HK-2 (cell line): Measurements from ENCODE around the gene PLEKHA7.

Experiments
- DNase-seq: peaks from one replicate; pipeline ENCODE4 v3.0.0-alpha.2; 2018; ENCODE audit not compliant: unreplicated experiment

The PLEKHA7 gene

DNA sequence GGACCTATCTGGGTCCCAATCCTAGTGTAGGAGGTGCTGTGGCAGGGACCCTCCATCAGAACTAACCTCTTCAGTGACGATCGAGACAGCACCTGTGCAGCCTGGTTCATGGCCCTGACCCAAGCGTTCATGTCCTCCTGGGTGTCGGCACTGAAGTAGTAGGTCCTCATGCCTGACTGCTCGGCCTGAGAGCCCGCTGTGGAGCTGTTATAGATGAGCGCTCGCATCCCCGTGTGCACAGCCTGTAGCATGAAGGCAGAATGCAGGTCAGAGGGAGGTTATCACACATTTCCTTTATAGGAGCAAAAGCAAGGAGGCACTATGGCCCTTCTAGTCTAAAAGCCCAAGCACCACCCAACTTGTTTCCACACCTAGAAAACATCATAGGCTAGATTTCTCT is 172.7 kb downstream of the PLEKHA7 start:
- DNase-seq = no peak

DNA sequence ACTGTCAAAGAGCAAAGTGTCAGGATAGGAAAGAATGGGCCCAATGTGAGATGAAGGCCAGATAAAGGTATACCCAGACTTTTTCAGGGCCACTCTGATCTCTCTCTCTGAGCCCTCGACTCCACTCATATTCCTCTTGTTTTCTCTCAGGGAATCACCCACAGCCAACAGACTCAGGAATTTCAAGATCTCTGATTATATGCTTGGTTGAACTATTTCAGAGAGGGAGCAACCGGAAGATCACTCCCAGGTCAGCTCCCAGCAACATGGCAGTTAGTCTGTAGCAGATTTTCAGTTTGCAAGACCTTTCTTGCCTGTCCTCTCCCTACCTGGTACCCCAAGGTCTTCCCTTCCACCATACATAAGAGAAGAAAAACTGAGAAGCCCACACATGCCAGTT is 173.3 kb downstream of the PLEKHA7 start:
- no peak for DNase-seq

DNA sequence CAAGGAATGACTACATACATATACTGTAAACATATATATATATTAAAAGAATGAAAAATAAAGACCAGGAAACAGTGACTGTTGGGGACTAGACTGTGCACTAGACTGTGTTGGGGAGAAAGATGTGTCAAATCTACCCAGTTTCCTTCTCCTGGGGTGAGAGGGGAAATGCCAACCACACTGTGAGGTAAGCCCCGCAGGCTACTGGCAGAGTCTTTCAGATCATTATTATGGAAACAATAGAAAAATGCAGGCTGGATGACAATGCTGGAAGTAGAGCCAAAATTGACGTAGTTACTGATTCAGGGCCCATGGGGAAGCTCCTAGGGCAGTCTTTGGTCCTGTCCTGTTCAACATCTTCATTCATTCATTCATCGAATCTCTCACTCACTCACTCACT is 174.4 kb downstream of the PLEKHA7 start:
- DNase-seq = no peak

DNA sequence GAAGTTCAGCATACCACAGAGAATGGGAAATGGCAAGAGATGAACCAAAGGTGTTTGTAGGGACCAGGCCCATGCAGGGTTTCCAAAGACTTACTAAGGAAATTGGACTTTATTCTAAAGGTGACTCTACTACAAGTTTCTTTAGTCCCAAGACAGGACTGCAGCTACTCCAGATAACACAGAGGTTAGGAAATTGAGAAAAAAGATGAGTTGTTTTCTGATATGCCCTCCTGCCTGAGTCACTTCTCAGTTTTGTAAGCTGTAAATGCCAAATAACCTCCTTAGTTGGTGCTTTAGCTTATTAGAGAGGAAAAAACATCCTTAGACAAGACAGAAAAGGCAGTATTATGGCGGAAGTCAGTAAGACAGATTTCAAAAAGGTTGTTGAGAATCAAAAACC is 179.8 kb downstream of the PLEKHA7 start:
- DNase-seq = no peak

DNA sequence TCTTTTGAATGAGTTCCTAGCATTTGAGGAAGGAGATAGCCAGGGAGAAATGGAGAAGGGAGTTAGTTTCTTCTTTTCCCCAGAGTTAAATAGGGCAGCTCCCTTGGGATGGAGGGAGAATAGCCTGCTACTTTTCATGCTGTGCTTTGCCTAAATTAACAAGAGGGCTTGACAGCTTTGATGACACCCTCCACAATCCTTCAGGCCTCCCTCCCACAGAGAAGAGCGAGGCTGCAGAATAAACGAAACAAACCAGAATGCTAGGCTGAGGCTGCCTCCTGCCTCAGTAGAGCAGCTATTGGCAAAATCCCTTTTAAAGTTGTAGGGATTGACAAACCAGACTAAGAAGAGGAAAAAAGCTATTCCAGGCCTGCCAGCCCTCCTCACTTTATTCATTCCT is 181.2 kb downstream of the PLEKHA7 start:
- DNase-seq = no peak

DNA sequence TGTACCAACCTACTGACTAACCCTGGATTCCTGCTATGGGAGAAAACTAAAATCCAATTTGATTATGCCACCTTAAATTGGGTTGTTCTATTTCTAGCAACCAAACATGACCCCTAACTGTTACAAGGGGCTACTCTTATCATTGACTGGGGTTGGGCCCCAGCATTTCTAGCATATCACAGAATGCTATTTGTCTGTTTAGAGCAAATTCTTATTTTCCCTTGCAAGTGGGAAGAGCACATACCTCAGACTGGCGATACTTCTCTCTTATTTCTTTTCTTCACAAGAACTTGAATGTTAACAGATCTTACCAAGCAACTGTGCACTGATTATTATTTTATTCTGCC is 182.0 kb downstream of the PLEKHA7 start:
- DNase-seq = no peak

DNA sequence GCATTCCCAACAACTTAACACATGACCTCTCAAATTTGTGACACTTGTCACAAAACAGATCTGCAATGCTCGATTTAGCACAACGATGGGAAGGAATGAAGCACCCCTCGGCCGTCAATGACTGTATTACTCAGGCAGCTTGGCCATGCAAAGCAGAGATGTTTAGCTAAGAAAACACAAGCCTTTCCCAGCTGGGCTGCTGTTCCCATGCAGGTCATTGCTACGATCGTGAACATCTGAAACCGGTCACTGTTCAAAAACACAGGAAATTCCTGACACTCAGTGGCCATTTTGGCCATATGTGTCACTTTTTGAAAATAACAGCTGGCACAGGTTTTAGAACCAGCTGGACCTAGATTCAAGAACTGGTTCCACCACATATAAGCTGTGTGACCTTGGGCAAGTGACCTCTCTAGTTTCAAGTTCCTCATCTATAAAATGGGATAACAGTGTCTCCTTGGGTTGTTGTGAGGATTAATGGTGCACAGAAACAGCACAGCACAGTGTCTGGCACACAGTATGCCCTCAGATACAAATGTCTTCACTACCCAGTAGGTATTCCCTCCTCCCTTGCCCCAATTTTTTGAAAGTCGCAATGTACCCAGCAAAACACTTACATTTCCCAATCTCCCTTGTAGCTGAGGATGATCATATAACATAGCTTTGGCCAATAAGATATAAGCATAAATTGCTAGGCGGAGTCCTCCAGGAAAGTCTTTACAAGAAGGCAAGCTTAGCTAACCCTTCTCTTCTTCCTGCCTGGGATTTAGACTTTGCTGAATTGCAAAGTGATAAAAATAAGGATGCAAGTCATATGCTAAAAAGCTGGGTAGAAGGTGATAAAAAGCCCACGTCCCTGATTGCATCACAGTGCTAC is 182.7 kb downstream of the PLEKHA7 start:
- no peak for DNase-seq

DNA sequence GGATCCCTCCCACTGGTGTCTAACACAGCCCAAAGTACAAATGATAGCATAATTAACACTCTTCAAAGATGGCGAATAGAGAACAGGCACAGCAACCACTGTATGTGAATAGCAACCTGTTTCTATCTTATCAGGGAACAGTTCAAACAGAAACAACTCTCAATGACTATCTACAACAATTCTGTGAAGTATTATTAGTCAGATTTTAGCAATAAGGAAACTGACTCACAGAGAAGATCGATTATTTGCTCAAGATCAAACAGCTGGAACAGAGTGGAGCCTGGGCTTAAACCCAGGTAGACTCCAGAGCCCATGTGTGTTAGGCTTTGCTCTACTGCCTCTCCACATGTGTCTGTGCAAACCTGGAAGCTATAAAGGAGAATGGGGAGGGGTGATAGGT is 187.1 kb downstream of the PLEKHA7 start:
- no peak for DNase-seq

DNA sequence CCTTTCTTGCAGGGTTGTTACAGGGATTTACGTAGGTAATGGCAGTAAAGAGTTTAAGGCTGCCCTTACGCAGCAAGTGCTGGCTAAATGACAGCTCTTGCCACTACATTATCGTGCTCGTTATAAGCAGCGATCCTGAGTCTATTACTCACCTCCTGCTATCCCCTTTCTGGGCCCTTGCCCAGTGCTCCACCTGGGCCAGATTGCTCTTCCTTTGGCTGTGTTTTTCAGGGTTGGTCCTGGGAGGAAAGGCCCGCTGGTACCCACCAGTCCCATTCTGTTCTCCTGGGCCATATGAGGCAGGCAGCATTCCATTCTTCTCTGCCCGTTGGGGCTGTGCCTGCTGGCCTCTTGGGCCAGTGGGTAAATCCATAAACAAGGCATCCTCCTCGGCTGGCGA is 188.2 kb downstream of the PLEKHA7 start:
- no peak for DNase-seq

DNA sequence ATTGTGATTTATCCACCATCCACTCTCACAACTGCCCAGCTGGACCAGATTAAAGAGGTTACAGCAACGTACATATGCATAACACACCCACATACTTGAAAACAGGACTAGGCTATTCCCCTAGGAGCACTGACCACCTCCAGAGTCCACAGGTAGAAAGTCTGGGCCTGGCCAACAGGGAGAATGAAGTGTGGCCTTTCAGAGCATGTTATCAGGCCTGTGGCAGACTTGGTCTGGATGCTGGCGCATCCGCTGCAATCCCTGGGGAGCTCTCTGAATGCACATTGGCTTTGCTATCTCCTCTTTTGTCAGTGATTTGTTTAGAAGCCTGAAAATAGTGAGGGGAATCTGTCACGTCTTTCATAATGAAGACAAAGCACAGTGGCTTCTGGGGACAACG is 189.1 kb downstream of the PLEKHA7 start:
- DNase-seq = no peak

DNA sequence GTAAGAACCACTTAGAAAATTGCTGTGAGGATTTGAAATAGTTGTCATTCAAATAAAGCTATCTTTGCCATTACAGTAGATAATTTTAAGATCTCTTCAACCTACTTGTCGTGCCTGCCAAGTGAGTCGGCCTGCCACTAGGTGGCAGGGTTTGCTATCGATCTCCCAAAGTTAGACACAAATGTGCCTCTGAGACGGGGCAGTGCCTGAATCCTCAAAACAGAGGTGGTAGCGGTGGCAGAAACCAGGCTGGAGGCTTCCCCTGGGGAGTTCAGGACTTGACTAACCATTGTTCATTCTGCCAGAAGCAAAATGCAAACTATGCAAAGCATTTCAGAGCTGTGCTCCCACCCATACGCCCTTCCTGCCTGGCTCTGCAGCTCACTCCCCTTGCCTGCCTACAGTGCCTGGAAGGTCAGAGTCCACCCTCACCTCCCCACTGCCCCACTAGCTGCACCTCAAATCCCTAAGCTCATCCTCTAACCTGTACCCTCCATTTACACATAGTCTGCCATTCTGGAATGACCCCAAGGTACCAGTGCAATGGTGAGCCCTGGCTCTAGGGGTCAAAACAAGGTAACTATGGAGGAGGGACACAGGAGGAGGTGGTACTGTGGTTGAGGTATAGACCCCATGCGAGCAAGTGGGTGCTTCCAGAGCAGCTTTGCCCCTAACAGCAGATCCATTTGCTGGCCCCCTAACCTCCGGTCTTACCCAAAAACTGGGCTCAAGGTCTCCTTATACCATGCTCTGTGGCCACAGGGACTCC is 193.7 kb downstream of the PLEKHA7 start:
- DNase-seq = peak; percentile 44

DNA sequence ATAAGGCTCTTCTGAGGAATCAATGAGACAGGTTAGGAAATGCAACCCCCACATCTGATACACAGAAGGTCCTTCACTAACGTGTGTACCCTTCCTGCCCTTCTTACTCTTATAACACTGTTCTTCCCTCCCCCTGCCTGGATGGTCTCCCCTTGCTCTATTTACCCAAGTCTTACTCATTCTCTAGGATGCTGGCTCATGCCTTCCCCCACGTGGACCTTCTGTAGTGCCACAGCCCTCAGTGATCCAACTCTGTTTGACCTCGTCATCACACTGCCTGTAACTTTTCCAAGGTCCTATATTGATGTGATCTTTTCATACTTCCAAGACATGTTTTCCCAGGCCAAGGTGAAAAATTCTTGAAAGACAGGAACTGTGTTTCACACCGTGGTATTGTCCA is 195.9 kb downstream of the PLEKHA7 start:
- DNase-seq = no peak

DNA sequence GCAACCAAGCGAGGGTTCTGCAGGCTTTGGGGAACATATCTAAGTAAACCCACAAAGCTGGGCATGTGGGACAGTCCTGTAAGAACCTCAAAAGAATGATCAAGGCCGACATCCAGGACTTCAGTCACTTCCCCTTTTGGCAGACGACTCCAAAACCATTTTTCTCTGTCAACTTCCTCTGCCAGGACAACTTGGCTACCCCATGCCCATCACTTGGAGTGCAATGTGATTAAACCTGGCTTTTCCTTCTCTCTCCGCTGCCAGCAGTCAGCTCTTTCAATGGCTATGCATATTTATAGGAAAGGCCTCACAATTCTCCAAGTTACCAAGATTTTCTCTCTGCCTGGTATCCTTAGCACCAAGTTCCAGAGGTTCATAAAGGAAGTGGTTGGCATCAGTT is 196.9 kb downstream of the PLEKHA7 start:
- DNase-seq = no peak

DNA sequence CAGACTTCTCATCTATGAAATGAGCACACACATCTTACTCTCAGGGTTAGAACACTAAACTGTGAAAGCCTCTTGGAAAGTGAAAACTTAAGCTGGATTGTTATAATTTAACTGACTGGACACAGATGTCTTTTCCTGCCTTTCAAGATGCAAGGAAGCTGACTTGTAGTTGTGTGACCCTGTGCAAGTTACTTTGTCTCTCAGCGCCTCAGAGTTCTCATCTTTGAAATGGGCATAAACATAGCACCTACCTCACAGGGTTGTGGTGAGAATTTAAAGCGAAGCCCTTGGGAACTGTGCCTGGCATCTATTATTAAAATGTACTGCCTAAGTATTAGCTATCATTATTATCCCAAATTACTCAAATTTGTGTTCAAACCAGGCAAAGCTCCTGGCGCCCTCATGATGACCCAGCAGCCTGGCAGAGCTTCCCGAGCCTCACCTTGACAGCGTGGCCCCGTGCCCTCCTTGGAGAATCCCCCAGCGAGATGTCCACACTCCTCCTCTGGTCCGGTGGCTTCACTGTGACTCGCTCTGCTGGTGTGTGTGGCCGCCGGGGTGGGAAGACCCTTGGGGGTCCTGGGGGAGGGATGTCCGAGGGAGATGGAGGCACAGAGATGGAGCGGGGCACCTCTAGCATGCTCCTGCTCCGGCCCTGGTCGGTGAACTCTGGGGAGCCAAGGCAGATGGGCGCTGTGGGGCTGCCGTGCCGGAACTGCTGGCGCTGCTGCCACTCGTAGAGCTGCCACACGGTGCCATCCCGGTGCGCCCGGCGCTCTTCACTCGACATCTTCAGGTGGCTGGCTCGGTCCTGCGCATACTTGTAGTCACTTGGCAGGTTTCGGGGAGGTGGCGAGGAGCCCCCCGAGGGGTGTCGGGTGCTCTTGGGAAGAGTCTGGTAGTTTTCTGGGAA is 197.6 kb downstream of the PLEKHA7 start:
- no peak for DNase-seq

DNA sequence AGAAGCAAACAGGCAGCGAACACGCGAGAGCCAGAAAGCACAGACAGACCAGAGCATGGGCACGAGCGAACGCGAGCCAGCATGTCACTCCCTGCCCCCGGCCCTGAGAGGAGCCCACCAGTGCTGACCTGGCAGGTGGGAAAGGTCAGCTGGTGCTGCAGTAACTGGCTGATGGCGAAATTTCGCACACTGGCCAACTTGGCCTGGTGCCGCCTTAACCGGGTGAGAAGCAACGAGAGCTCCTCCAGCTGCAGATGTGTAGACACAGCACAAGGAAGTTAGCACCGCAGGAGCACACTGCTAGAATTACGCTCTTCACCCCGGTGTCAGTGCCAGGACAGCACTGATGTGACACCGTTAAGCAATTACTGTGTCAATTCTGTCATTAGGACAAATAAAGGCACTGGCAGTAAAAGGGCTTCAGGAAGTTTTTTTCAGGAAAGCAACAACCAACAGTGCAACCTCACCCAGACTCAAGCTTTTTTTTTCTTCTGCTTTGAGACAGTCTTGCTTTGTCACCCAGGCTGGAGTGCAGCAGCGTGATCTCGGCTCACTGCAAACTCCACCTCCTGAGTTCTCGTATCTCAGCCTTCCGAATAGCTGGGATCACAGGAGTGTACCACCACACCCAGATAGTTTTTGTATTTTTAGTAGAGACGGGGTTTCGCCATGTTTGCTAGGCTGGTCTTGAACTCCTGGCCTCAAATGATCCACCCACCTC is 199.0 kb downstream of the PLEKHA7 start:
- DNase-seq = no peak

DNA sequence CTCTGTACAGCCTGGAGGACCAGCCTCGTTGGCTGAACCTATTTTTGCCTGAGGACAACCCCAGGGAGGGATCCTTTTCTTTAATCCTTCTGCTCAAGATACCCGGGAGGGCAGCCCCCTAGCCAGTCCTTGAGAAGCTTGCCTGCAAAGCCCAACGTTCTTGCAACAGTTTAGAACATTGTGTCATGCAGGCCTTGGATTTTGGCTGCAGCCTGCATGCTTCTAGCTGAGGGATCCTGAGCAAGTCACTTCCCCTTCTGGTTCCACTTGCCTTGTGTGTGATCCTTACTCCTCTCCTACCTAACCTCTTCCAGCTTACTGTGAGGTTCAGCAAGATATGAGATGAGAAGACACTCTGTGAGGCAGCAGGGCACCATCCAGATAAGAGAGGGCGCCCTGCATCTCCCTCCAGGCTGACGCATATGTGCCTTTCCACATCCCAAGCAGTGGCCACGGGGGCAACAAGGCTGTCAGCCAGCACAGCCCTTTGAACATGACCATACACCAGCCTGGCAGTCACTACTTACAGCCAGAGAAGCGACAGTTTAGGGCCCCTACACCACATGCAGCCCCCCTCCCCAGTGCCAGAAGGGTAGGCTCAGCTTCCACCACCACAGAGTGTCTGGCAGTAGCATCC is 199.7 kb downstream of the PLEKHA7 start:
- DNase-seq = no peak

DNA sequence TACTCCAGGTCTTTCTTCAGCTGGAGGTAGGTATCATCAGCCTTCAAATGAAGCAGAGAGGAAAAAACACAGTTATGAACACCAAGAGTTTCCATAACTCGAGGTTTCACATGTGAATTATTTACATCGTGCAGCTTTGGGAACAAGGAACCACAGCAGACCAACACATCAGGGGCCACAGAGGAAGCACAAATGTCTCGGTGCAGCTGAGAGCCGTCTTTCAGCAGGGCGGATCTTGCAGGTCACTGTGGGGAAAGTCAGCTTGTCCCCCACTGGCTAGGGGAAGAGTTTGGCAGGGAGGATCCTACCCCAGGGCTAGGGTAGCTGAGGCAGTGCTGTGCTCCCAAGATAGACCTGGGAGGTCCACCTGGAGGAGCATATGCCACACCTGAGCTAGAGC is 201.1 kb downstream of the PLEKHA7 start:
- no peak for DNase-seq

DNA sequence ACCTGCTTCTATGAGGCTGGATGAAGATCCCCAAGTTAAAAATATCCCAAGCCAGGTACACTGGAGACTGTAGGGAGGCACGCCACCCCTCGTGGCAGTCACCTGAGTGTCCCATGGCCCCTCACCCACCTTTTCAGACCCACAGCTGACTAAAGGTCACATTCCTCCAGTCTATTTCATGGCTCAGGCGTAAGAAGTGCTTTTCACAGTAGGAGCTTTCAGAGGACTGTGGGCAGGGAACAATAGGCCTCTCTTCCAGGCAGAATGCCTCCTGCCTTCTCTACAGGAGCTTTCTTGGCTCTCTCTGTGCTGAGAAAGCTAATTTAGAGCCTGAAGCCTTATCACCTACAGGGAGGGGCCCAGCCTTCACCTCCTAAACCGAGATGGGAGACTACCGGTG is 201.9 kb downstream of the PLEKHA7 start:
- no peak for DNase-seq

DNA sequence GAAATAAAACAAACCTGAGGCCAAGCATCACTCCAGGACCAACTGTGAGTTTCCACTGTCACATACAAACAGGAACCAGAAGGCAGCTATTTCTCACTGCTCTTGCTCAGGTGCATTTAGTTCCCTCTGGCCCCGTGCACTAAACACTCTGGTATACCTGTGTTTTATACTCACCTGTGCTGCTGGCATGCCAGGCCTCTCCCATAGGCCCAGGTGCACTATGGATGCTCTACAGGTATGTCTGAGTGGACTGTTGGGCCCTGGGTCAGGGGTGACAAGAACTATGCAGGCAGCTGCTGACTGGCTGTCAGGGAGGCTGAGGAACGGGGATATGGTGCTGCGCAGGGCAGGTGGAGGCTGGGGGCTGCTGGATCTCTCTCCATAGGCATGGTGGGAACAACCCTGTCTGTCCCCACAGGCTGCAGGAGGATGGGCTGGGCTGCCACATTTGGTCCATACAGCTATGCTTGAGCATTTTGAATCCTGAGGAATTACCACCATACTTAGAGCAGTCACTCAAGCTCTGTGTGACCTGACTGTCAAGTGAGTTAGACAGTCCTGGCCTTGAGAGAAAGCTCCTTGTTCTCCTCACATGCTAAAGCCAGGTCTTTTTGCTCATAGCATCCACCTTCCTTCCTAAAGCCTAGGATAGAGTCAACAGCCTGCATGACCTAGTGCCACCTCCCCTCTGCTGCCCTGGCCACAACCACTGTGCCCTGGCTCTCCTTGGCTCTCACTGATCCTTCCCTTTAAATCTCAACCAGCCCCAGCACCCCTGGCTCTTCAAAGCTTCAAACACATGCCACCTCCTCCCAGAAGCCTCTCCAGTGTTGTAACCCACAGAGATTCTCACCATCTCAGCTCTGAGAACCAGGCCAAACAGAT is 202.8 kb downstream of the PLEKHA7 start:
- no peak for DNase-seq
